ENCODE results near the gene RPRD1B. TPM values are rescaled to one million over a fixed set of nuclear protein-coding genes. Genes with fewer than 3 reads are reported as not detected.

The RPRD1B gene
- polyA plus RNA-seq, 1 of the 3 experiments (the other 2 are of a cell fraction): 11.8 TPM

GRCh38 chr20:38108438-38108985 is 75.0 kb downstream of the RPRD1B start (continued):
- TF ChIP-seq TAF1 (IDR thresholded peaks at IDR 0.05; ENCODE audit: borderline replicate concordance, low read depth, low read length): no peak
- no peak for TF ChIP-seq ZBTB33 (IDR thresholded peaks at IDR 0.05; ENCODE audit: borderline replicate concordance, low read depth)
- TF ChIP-seq POLR2AphosphoS5 (IDR thresholded peaks at IDR 0.05; ENCODE audit: low read depth, low read length): no peak; the same call in 1 of the 2 replicates
- TF ChIP-seq JUND (IDR thresholded peaks at IDR 0.05): 0 out of 2 replicates have a peak, but pooled peaks have one; percentile 3
- TF ChIP-seq TEAD4 (IDR thresholded peaks at IDR 0.05; ENCODE audit: borderline replicate concordance, insufficient read depth): no peak; the same call in 1 of the 2 replicates
- TF ChIP-seq FOXJ3 (CRISPR knock-in tag; IDR thresholded peaks at IDR 0.05): no peak; the same call in none of the 2 replicates
- TF ChIP-seq EZH2phosphoT487 (IDR thresholded peaks at IDR 0.05; ENCODE audit: borderline replicate concordance, low read depth): no peak
- TF ChIP-seq MEF2A (IDR thresholded peaks at IDR 0.05; ENCODE audit: borderline replicate concordance, low read depth): no peak
- no peak for TF ChIP-seq CHD2 (IDR thresholded peaks at IDR 0.05; ENCODE audit: low read length, partially characterized antibody)

DNA sequence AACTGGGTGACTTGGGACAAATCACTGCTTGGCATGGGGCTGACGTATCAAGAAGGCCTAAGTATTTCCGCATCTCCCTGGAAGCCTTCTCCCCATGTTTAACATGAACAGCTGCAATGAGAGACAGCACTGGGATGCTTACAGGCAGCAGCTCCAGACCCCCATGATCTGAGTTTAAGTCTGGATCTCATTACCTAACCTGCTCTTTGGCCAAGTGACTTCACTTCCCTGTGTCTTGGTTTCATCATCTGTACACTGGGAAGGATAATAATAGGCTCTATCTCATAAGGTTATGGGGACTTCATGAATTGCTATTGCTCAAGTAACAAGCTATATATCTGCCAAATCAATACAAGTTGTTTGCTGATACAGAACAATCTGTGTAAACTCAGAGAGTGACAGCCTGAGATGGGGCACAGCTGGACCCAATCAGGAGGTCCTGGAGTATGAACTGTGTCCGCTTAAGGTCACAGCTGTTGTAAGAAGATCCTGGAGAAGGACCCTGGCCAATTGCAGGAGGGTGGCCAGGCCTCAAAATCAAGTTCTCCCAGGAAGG is 75.5 kb downstream of the RPRD1B start:
- H3K9me2 ChIP-seq: no peaks in the 10 kb centered on the region
- H3K27me3 ChIP-seq (ENCODE audit: insufficient read depth): no peaks in the 10 kb centered on the region
- H3K36me3 ChIP-seq (replicated peaks in 1 of 2; ENCODE audit: control insufficient read depth in 1 of 2, insufficient read depth in 2 of 2, low read length in 1 of 2): no peaks in the 10 kb centered on the region
- no peak overlapping the region for H2AFZ ChIP-seq (ENCODE audit: low read depth)
- H3K4me3 ChIP-seq (ENCODE audit: low read depth in 2 of 2, low read length in 1 of 2): no peak overlapping the region
- DNase-seq: peak; percentile 58
- CTCF ChIA-PET: interaction anchor here (1.0 to 7.0 kb wide), 6 partner anchors 17 to 113 kb away, joined by 3 to 44 read pairs (median 8); partner anchors contain the start of gene TGM2
- POLR2A ChIA-PET: interaction anchor here (1.1 to 2.0 kb wide), 2 partner anchors 42 to 43 kb away, joined by 3 to 6 read pairs; no protein-coding TSS in a partner anchor
- H3K79me2 ChIP-seq (ENCODE audit: insufficient read depth): no peaks in the 10 kb centered on the region
- H3K27ac ChIP-seq (ENCODE audit: low read depth in 2 of 2, low read length in 1 of 2): peak overlapping the region; percentile 96 to 98
- H3K9me3 ChIP-seq: no peaks in the 10 kb centered on the region
- peak overlapping the region; percentile 68 for H3K4me2 ChIP-seq
- peak overlapping the region; percentile 3; the same call in 1 of the 2 replicates for H3K9ac ChIP-seq
- no peaks in the 10 kb centered on the region; the same call in 1 of the 2 replicates for H4K20me1 ChIP-seq (ENCODE audit: insufficient read depth)
- WGBS (ENCODE audit: low lambda C conversion rate): 24% methylated on average over 3 of the region's 3 CpGs
- peaks cover 39 to 48% of the 10 kb centered on the region in 2 experiments for H3K4me1 ChIP-seq (ENCODE audit: control insufficient read depth in 1 of 2, insufficient read depth in 2 of 2, low read depth in 1 of 2, low read length in 1 of 2)
- peaks cover 41% of the 10 kb centered on the region for H3F3A ChIP-seq (replicated peaks; ENCODE audit: insufficient read depth)
- TF ChIP-seq TAF1 (IDR thresholded peaks at IDR 0.05; ENCODE audit: borderline replicate concordance, low read depth, low read length) (no peak), PBX3 (IDR thresholded peaks at IDR 0.05) (peak; percentile 95), MXI1 (IDR thresholded peaks at IDR 0.05; ENCODE audit: low read depth, low read length) (no peak), GABPA (IDR thresholded peaks at IDR 0.05; ENCODE audit: low read depth) (no peak), RFX5 (IDR thresholded peaks at IDR 0.05; ENCODE audit: low read length) (no peak), RAD21 (IDR thresholded peaks at IDR 0.05; ENCODE audit: low read length) (no peak), FOXJ3 (CRISPR knock-in tag; IDR thresholded peaks at IDR 0.05) (no peak), CTCF (IDR thresholded peaks at IDR 0.05) (no peak), SMC3 (IDR thresholded peaks at IDR 0.05; ENCODE audit: low read depth, low read length) (no peak), USF2 (IDR thresholded peaks at IDR 0.05; ENCODE audit: borderline replicate concordance, low read depth, low read length) (no peak), ELF1 (IDR thresholded peaks at IDR 0.05) (0 out of 2 replicates have a peak, but pooled peaks have one; percentile 13)
- TF ChIP-seq, protein P1, sequence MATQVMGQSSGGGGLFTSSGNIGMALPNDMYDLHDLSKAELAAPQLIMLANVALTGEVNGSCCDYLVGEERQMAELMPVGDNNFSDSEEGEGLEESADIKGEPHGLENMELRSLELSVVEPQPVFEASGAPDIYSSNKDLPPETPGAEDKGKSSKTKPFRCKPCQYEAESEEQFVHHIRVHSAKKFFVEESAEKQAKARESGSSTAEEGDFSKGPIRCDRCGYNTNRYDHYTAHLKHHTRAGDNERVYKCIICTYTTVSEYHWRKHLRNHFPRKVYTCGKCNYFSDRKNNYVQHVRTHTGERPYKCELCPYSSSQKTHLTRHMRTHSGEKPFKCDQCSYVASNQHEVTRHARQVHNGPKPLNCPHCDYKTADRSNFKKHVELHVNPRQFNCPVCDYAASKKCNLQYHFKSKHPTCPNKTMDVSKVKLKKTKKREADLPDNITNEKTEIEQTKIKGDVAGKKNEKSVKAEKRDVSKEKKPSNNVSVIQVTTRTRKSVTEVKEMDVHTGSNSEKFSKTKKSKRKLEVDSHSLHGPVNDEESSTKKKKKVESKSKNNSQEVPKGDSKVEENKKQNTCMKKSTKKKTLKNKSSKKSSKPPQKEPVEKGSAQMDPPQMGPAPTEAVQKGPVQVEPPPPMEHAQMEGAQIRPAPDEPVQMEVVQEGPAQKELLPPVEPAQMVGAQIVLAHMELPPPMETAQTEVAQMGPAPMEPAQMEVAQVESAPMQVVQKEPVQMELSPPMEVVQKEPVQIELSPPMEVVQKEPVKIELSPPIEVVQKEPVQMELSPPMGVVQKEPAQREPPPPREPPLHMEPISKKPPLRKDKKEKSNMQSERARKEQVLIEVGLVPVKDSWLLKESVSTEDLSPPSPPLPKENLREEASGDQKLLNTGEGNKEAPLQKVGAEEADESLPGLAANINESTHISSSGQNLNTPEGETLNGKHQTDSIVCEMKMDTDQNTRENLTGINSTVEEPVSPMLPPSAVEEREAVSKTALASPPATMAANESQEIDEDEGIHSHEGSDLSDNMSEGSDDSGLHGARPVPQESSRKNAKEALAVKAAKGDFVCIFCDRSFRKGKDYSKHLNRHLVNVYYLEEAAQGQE (IDR thresholded peaks at IDR 0.05; ENCODE audit: low read depth, low read length): 0 out of 2 replicates have a peak, but pooled peaks have one; percentile 31
- TF ChIP-seq, protein P2, sequence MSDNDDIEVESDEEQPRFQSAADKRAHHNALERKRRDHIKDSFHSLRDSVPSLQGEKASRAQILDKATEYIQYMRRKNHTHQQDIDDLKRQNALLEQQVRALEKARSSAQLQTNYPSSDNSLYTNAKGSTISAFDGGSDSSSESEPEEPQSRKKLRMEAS (IDR thresholded peaks at IDR 0.05; ENCODE audit: low read depth): no peak
